Fibroblast of lung (primary cell): ENCODE measurements around the gene FILIP1L. TPM values are rescaled to one million over a fixed set of nuclear protein-coding genes. Genes with fewer than 3 reads are reported as not detected.

Experiments used
- DNase-seq, 2 donors: peaks; one replicate each; pipeline versions ENCODE4 v3.0.0 to v3.0.0-alpha.2; 2010; ENCODE audit warnings: low read depth in 2 of 2
- H2AFZ ChIP-seq: 2 replicates; pipeline ENCODE4 v1.5.1; 2012; ENCODE audit warnings: low read length, control low read depth, inconsistent platforms
- H3K27ac ChIP-seq: 2 replicates; pipeline ENCODE4 v1.5.1; 2011; ENCODE audit warnings: low read length, control low read depth; ENCODE audit not compliant: insufficient read depth
- H3K27me3 ChIP-seq: 2 replicates; pipeline ENCODE4 v1.5.1; 2011; ENCODE audit warnings: mild to moderate bottlenecking, low read length; ENCODE audit not compliant: control insufficient read depth, insufficient read depth
- H3K36me3 ChIP-seq: 2 replicates; pipeline ENCODE4 v1.5.1; 2011; ENCODE audit warnings: low read length; ENCODE audit not compliant: control insufficient read depth, insufficient read depth
- H3K4me1 ChIP-seq: 2 replicates; pipeline ENCODE4 v1.5.1; 2011; ENCODE audit warnings: low read length; ENCODE audit not compliant: control insufficient read depth, insufficient read depth; ENCODE audit errors: extremely low read depth
- H3K4me2 ChIP-seq: 2 replicates; pipeline ENCODE4 v1.5.1; 2011; ENCODE audit warnings: low read length, control low read depth; ENCODE audit not compliant: insufficient read depth; ENCODE audit errors: extremely low read depth
- H3K4me3 ChIP-seq, 4 experiments: fragments of 200-600 bp in 1 of 4; sonication (generic) in 1 of 4; replicated peaks in 1 of 4; 2 replicates each; pipeline ENCODE4 v1.5.1; 2011 to 2016; ENCODE audit warnings: low read length in 4 of 4, low read depth in 3 of 4, mild to moderate bottlenecking in 3 of 4, control low read depth in 2 of 4, inconsistent platforms in 1 of 4, mixed read lengths in 1 of 4; ENCODE audit not compliant: insufficient read depth in 1 of 4; ENCODE audit errors: control extremely low read depth in 1 of 4
- H3K79me2 ChIP-seq: 2 replicates; pipeline ENCODE4 v1.5.1; 2012; ENCODE audit warnings: mild to moderate bottlenecking, low read length, inconsistent platforms; ENCODE audit not compliant: control insufficient read depth, insufficient read depth
- H3K9ac ChIP-seq: 2 replicates; pipeline ENCODE4 v1.5.1; 2011; ENCODE audit warnings: mild to moderate bottlenecking, low read length, control low read depth; ENCODE audit not compliant: insufficient read depth
- H3K9me3 ChIP-seq: 2 replicates; pipeline ENCODE4 v1.5.1; 2012; ENCODE audit warnings: low read depth, low read length; ENCODE audit not compliant: control insufficient read depth, insufficient read depth
- H4K20me1 ChIP-seq: 2 replicates; pipeline ENCODE4 v1.5.1; 2011; ENCODE audit warnings: low read length; ENCODE audit not compliant: control insufficient read depth, insufficient read depth; ENCODE audit errors: extremely low read depth
- EZH2 ChIP-seq: IDR thresholded peaks from 2 replicates; pipeline ENCODE4 v1.5.1; 2012; ENCODE audit warnings: low read length, control low read depth, mild to moderate bottlenecking; ENCODE audit errors: missing control alignments
- polyA plus RNA-seq, 2 donors: library from polyadenylated mRNA; depleted of rRNA in 1 of 2; stranded (reverse) in 1 of 2; unstranded in 1 of 2; fragments of >200 nt; gene quantifications; 2 replicates each; pipeline ENCODE4 v1.2.1, GENCODE V29; 2011 to 2012; ENCODE audit warnings: missing spikeins in 1 of 2
- total RNA-seq: library from RNA; depleted of rRNA; stranded (reverse); fragments of >200 nt; gene quantifications from 2 replicates; pipeline ENCODE4 v1.2.1, GENCODE V29; 2014
- TF ChIP-seq, protein P1 (sequence below), 2 donors: IDR thresholded peaks in 1 of 2; conservative IDR thresholded peaks in 1 of 2; 1 replicate in 1 of 2; 2 replicates in 1 of 2; pipeline ENCODE4 v1.5.1; 2011 to 2012; ENCODE audit warnings: low read length in 2 of 2, control low read depth in 1 of 2, inconsistent platforms in 1 of 2, low read depth in 1 of 2, mild to moderate bottlenecking in 1 of 2

Gene FILIP1L
- total and polyA plus RNA-seq, 2 donors (not counting 1 experiment from before 2014, with no cell fraction given) = 92.8 to 126 TPM

DNA sequence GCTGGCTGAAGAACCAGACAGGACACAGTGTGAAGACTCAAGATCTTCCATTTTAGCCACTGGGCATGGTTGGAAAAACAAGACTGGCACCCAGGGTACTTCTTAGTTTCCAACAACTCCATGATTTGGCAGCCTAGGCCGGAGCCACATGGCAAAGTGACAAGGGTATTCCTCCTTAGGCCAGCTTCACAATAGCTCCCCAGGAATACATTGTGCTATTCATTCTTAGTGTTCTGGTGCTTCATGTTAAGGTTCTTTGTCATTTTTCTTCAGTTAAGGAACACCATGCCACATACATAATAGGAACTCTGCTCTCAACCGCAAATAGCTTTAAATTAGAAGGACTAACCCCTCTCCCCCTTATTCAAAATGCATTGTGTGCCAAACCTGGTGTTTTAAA lies 8.0 kb upstream of the FILIP1L start:
- TF ChIP-seq EZH2 = no peak
- TF ChIP-seq, protein P1, sequence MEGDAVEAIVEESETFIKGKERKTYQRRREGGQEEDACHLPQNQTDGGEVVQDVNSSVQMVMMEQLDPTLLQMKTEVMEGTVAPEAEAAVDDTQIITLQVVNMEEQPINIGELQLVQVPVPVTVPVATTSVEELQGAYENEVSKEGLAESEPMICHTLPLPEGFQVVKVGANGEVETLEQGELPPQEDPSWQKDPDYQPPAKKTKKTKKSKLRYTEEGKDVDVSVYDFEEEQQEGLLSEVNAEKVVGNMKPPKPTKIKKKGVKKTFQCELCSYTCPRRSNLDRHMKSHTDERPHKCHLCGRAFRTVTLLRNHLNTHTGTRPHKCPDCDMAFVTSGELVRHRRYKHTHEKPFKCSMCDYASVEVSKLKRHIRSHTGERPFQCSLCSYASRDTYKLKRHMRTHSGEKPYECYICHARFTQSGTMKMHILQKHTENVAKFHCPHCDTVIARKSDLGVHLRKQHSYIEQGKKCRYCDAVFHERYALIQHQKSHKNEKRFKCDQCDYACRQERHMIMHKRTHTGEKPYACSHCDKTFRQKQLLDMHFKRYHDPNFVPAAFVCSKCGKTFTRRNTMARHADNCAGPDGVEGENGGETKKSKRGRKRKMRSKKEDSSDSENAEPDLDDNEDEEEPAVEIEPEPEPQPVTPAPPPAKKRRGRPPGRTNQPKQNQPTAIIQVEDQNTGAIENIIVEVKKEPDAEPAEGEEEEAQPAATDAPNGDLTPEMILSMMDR (conservative IDR thresholded peaks at IDR 0.05 in 1 of 2, IDR thresholded peaks at IDR 0.05 in 1 of 2; ENCODE audit: low read depth in 1 of 2, low read length in 2 of 2) = no peak
- H3K27ac ChIP-seq = no peak overlapping the region
- no peaks in the 10 kb centered on the region for H3K79me2 ChIP-seq
- H3K9ac ChIP-seq = no peak overlapping the region
- no peaks in the 10 kb centered on the region for H3K4me1 ChIP-seq
- H3K9me3 ChIP-seq = no peaks in the 10 kb centered on the region
- H4K20me1 ChIP-seq = no peaks in the 10 kb centered on the region
- no peak overlapping the region for H3K4me2 ChIP-seq
- no peaks in the 10 kb centered on the region for H3K36me3 ChIP-seq
- DNase-seq = no peak
- no peaks in the 10 kb centered on the region for H3K27me3 ChIP-seq
- no peak overlapping the region for H3K4me3 ChIP-seq
- H2AFZ ChIP-seq = no peak overlapping the region

DNA sequence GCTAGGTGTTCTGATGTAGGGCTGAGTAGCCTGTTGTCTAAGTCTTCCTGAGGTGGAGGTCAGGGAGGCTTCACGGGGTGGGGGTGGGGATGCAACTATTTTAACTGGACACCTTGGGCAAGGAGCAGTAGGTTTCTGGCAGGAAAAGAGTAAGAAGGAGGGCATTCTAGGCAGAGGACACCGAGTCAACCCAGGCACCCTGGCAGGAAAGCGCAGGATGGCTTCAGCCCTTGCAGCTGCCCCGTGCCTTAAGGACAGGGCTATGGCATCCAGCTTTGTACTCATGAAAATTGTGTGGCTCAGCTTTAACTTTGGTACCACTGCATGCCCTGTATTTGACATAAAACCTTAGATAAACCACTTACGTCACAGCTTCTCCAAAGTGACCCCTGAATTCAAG lies 6.4 kb upstream of the FILIP1L start:
- no peaks in the 10 kb centered on the region for H3K27me3 ChIP-seq
- no peaks in the 10 kb centered on the region for H3K4me1 ChIP-seq
- no peak overlapping the region for H3K4me2 ChIP-seq
- H3K4me3 ChIP-seq = no peak overlapping the region
- no peak overlapping the region for H3K27ac ChIP-seq
- H4K20me1 ChIP-seq = no peaks in the 10 kb centered on the region
- no peak overlapping the region for H3K9ac ChIP-seq
- no peaks in the 10 kb centered on the region for H3K79me2 ChIP-seq
- no peak for TF ChIP-seq EZH2
- TF ChIP-seq, protein P1 (conservative IDR thresholded peaks at IDR 0.05 in 1 of 2, IDR thresholded peaks at IDR 0.05 in 1 of 2; ENCODE audit: low read depth in 1 of 2, low read length in 2 of 2) = no peak
- H3K9me3 ChIP-seq = no peaks in the 10 kb centered on the region
- H3K36me3 ChIP-seq = no peaks in the 10 kb centered on the region
- H2AFZ ChIP-seq = no peak overlapping the region
- no peak for DNase-seq

DNA sequence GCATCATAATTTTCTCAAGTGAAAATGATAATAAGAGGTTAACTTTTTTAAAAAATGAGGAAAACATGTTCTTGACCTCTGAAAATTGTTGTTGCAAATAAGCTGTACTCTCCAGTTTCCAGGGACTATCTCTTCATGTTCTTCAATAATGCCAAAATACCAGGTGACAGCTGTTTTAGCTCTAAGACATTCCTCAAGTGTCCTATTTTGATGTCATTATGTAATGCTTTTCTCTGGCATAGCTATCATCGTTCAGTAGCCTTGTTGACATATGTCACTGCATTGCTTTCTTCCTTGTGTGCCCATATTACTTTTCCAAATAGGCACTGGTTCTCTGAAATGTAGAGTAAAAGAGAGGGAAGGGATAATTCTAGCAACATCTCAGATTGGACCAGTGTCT lies 5.7 kb upstream of the FILIP1L start:
- DNase-seq = no peak
- Histone ChIP-seq H3K4me3 (no peak overlapping the region), H3K27ac (no peak overlapping the region), H3K27me3 (no peaks in the 10 kb centered on the region), H3K9ac (no peak overlapping the region), H2AFZ (no peak overlapping the region), H3K4me1 (no peaks in the 10 kb centered on the region), H3K4me2 (no peak overlapping the region), H4K20me1 (no peaks in the 10 kb centered on the region), H3K36me3 (no peaks in the 10 kb centered on the region), H3K9me3 (no peaks in the 10 kb centered on the region), H3K79me2 (no peaks in the 10 kb centered on the region)
- TF ChIP-seq, protein P1 (conservative IDR thresholded peaks at IDR 0.05 in 1 of 2, IDR thresholded peaks at IDR 0.05 in 1 of 2; ENCODE audit: low read depth in 1 of 2, low read length in 2 of 2) = no peak
- no peak for TF ChIP-seq EZH2
